HL-60 (cell line): ENCODE data around the gene C22orf23.

ENCODE experiments used
- CTCF ChIP-seq: IDR thresholded peaks from one replicate; pipeline ENCODE4 v1.5.1; 2011; ENCODE audit warnings: low read length, control low read depth, inconsistent platforms; ENCODE audit not compliant: insufficient read depth
- REST ChIP-seq: IDR thresholded peaks from 2 replicates; pipeline ENCODE4 v1.6.1; 2012; ENCODE audit warnings: low read depth; ENCODE audit not compliant: insufficient replicate concordance

GRCh38 chr22:37898441-37899181 is 54.8 kb downstream of the C22orf23 start:
- TF ChIP-seq CTCF (no peak), REST (no peak)
